Type B pancreatic cell (in vitro differentiated cells): ENCODE measurements around the gene LAPTM5. TPM values are rescaled to one million over a fixed set of nuclear protein-coding genes. Genes with fewer than 3 reads are reported as not detected.
A peak's percentile ranks its signal among the peaks of the same experiment; 100 is the strongest.

ENCODE experiments used
- DNase-seq: peaks from one replicate; pipeline ENCODE4 v3.0.0; 2021; ENCODE audit warnings: mixed read lengths; ENCODE audit not compliant: unreplicated experiment; ENCODE audit errors: extremely low spot score
- H3K27ac Mint-ChIP-seq: 2 replicates; pipeline ENCODE4 v1.8.0; 2021; ENCODE audit warnings: mild to moderate bottlenecking, mixed read lengths
- H3K27me3 Mint-ChIP-seq: 2 replicates; pipeline ENCODE4 v1.8.0; 2021; ENCODE audit warnings: mixed read lengths
- H3K36me3 Mint-ChIP-seq: 2 replicates; pipeline ENCODE4 v1.8.0; 2021; ENCODE audit warnings: mixed read lengths
- H3K4me1 Mint-ChIP-seq: one replicate; pipeline ENCODE4 v1.8.0; 2021; ENCODE audit warnings: mixed read lengths; ENCODE audit not compliant: unreplicated experiment
- H3K4me3 Mint-ChIP-seq: 2 replicates; pipeline ENCODE4 v1.8.0; 2021; ENCODE audit warnings: mild to moderate bottlenecking, mixed read lengths
- H3K9me3 Mint-ChIP-seq: 2 replicates; pipeline ENCODE4 v1.8.0; 2021; ENCODE audit warnings: mixed read lengths
- total RNA-seq: library from RNA; stranded (reverse); gene quantifications from 2 replicates; pipeline ENCODE4 v1.2.1, GENCODE V29; 2021; ENCODE audit warnings: low replicate concordance
- TF ChIP-seq, protein P1 (sequence below): fragments of 200-600 bp; sonication (generic); conservative IDR thresholded peaks from 2 replicates; pipeline ENCODE4 v1.5.0; 2021; ENCODE audit warnings: antibody characterized with exemption, mild to moderate bottlenecking

Gene LAPTM5
- total RNA-seq, 1 donor from 2014 or later: 0.24 TPM

GRCh38 chr1:30731806-30732276, 25.7 kb downstream of the LAPTM5 start:
- no peak for DNase-seq
- Mint-ChIP-seq H3K4me1 (peaks cover 4% of the 10 kb centered on the region), H3K27ac (peak overlapping the region; percentile 58), H3K4me3 (no peak overlapping the region), H3K27me3 (peaks cover 3% of the 10 kb centered on the region), H3K36me3 (no peaks in the 10 kb centered on the region), H3K9me3 (no peaks in the 10 kb centered on the region)
- TF ChIP-seq, protein P1, sequence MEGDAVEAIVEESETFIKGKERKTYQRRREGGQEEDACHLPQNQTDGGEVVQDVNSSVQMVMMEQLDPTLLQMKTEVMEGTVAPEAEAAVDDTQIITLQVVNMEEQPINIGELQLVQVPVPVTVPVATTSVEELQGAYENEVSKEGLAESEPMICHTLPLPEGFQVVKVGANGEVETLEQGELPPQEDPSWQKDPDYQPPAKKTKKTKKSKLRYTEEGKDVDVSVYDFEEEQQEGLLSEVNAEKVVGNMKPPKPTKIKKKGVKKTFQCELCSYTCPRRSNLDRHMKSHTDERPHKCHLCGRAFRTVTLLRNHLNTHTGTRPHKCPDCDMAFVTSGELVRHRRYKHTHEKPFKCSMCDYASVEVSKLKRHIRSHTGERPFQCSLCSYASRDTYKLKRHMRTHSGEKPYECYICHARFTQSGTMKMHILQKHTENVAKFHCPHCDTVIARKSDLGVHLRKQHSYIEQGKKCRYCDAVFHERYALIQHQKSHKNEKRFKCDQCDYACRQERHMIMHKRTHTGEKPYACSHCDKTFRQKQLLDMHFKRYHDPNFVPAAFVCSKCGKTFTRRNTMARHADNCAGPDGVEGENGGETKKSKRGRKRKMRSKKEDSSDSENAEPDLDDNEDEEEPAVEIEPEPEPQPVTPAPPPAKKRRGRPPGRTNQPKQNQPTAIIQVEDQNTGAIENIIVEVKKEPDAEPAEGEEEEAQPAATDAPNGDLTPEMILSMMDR: no peak

DNA sequence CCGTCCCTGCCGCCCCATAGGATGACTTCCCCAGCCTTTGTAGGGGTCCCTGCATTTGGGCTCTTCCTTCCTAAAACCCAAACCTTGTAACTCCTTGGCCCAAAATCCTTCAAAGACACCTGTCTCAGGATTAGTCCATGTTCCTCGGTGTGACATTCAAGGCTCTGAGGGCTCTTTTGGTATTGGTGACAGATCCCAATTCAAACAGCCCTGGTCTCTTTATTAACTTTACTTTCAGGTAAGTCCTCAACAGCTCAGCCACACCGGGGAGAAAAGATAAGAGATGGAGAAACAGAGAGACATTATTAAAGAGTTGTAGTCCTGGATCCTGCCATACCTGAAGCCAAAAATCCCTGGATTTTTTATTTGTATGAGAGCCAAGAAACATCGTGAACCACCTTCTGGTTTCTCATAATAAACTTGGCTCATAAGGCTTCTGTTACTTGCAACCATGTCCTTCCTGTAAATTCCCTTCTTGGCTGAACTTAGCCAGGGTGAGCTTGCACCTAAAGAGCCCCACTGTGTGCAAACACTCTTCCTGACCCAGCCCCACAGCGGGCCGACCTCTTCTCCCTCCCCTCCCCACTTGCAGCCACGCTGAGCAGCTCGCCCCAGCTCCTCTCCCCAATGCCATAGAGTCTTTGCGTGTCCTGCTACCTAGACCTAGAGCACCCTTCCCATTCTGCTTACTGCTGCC, 26.3 kb downstream of the LAPTM5 start:
- H3K36me3 Mint-ChIP-seq: no peaks in the 10 kb centered on the region
- TF ChIP-seq, protein P1: no peak
- H3K4me3 Mint-ChIP-seq: no peak overlapping the region
- peaks cover 3% of the 10 kb centered on the region for H3K27me3 Mint-ChIP-seq
- H3K9me3 Mint-ChIP-seq: no peaks in the 10 kb centered on the region
- peak overlapping the region; percentile 58 for H3K27ac Mint-ChIP-seq
- no peak for DNase-seq
- peaks cover 4% of the 10 kb centered on the region for H3K4me1 Mint-ChIP-seq

DNA sequence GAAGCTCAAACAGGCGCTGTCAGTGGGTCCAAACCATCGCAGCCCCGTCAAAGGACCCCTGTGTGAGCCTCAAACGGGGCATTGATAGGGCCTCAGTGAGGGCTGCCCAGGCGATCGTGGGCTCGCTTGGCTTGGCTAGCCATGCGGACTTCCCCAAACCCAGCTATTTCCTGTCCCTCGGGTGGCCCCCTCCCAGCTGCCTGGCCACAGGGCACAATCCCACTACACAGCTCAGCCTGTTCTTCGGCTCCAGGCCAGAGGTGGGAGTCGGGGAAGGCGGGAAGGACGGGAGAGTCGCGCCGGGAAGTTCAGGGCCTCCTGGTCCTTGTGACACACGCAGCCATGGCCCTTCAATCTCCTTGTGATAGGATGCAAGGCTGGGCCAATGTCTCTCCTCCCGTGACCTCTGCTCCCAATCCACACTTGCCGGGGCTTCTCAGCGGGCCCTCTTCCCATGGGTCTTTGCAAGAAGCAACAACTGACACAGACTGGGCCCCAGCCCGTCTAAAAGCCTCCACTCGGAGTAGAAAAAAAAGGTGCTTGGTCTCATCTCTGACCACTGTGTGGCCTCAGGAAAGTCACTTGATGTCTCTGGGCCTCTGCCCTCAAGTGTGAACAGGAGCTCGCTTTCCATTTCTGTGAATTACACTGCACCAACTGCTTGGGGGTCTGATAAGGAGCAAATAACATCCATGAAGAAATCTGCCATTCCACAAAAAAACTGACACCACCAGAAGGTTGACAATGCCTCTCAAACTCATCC, 27.0 kb downstream of the LAPTM5 start:
- Mint-ChIP-seq H3K27ac (no peak overlapping the region), H3K9me3 (no peaks in the 10 kb centered on the region), H3K36me3 (no peaks in the 10 kb centered on the region), H3K4me3 (no peak overlapping the region), H3K4me1 (peaks cover 4% of the 10 kb centered on the region), H3K27me3 (peaks cover 3% of the 10 kb centered on the region)
- TF ChIP-seq, protein P1: no peak
- DNase-seq: no peak

DNA sequence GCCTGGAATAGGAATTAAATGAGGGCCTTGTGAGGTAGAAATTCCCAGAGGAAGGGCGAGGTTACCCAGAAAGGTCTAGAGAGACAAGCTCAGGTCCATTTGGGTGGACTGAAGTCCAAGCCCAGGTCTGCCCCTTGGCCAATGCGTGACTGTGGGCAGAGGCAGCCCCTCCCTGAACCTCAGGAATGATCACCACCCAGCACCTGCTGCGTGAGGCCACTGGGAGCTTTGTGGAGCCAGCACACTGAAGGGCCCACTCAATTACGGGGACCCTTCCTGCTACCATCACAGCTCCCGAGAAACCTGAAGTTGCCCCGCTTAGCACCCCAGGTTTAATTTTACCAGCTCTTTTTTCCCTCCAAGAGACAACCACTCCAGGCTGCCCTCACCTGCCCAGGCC, 27.7 kb downstream of the LAPTM5 start:
- Mint-ChIP-seq H3K36me3 (no peaks in the 10 kb centered on the region), H3K4me1 (peaks cover 4% of the 10 kb centered on the region), H3K4me3 (no peak overlapping the region), H3K9me3 (no peaks in the 10 kb centered on the region), H3K27ac (no peak overlapping the region), H3K27me3 (peaks cover 3% of the 10 kb centered on the region)
- DNase-seq: no peak
- TF ChIP-seq, protein P1: no peak

DNA sequence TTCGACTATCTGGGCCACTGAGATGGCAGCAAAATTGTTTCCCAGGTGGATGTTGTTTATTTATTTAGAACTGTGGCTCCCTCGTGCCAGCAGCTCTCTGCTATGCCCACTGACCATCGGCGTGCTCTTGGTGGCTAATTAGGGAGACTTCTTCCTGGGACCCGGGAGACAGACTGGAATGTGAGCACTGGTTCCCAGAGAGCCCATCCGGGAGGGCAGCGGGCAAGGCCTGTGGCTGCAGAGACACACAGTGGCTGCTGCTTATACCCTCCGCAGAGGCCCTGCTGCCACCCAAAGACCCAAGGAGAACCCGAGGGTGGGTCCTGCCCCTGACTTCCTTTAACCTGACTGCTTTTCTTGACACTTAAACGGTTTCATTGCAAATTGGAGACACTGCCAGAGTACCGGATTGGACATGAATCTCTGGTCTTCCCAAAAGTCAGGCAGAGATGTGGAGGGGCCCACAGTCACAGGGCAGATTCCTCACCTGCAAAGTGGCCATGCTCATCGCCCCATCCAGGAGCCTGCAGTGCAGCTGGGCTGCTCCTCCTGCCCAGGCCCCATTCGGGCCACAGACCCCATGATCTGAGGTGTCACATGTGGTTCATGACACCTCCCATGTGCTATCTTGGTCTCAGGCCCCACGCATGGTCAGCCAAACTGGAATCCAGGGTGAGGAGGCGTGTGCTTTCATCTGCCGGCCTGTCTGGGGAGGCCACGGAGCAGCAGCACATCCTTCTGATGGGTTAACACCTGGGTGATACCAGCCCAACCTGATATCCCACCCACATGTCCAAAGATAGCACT, 28.5 kb downstream of the LAPTM5 start:
- Mint-ChIP-seq H3K4me1 (peaks cover 5% of the 10 kb centered on the region), H3K9me3 (no peaks in the 10 kb centered on the region), H3K27me3 (peaks cover 3% of the 10 kb centered on the region), H3K27ac (no peak overlapping the region), H3K36me3 (no peaks in the 10 kb centered on the region), H3K4me3 (no peak overlapping the region)
- no peak for DNase-seq
- TF ChIP-seq, protein P1: no peak
